IPS-11a (cell line): ENCODE results near the gene CCDC88C.

Experiments used
- H3K4me3 ChIP-seq: one replicate; pipeline ENCODE4 v1.5.1; 2013; ENCODE audit warnings: low read depth, low read length, control low read depth

The CCDC88C gene

GRCh38 chr14:91397965-91398591 lies 19.5 kb downstream of the CCDC88C start:
- no peak overlapping the region for H3K4me3 ChIP-seq

- H3K4me3 ChIP-seq = no peak overlapping the region
Observed at GRCh38 chr14:91396959-91397815, 20.4 kb downstream of the CCDC88C start.

DNA sequence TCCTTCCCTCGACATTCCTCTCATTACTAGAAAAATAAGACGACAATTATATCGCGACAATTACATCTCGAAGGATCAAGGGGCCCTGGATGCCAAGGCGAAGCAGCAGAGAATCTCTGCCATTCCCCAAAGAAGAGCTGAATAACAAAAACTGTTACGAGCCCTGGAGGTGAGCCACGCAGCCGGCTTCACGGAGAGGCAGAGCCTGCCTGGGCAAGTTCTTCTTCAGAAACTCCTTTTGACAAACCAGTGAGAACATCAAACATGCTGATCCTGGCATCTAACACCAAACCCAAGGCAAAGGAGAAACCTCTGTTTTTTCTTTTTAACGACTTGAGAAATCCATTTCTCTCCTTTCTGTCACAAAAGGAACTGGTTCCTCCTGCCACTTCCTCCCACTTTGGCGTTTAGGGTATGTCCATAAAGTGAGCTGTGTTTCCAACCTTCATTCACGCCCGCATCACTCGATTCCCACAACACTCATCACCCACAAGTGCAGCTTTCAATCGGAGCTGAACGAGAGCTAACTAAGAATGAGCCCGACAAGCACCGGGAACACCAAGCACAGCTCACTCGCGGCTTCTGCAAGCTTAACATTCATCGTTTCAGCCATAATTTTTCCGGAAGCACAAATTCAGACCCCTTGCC lies 21.5 kb downstream of the CCDC88C start:
- H3K4me3 ChIP-seq = no peak overlapping the region

GRCh38 chr14:91395466-91395865 lies 22.2 kb downstream of the CCDC88C start:
- H3K4me3 ChIP-seq = no peak overlapping the region

- no peak overlapping the region for H3K4me3 ChIP-seq
Observed at GRCh38 chr14:91394105-91395081, 23.2 kb downstream of the CCDC88C start.

DNA sequence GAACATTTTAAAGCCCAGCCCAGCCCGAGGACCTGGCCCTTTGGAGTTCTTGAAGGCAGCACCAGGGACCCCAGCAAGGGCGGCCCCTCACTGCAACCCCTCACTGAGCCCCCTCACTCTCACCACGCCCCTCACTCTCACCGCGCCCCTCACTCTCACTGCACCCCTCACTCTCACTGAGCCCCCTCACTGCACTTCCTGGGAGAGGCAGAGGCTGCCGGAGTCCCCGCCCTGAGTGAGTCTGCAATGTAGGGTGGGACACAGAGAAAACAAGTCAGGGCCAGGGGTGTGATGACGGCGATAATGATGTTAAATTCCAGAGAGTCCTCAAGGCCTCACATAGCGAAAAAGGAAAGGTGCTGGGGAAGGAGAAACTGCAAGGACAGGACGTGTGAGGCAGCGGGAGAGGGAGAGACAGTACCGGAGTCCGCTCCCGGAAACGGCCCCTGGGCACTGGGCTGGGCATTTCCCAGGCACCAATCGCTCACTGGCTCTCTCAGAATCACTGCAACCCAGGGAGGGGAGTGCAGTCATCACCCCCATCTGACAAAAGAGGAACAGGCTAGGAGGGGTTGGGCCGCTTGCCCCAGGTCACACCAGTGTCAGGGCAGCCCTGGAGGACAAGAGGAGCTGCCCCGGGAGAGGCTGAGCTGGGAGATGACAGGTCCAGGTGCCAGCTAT lies 24.9 kb downstream of the CCDC88C start:
- H3K4me3 ChIP-seq = no peak overlapping the region

DNA sequence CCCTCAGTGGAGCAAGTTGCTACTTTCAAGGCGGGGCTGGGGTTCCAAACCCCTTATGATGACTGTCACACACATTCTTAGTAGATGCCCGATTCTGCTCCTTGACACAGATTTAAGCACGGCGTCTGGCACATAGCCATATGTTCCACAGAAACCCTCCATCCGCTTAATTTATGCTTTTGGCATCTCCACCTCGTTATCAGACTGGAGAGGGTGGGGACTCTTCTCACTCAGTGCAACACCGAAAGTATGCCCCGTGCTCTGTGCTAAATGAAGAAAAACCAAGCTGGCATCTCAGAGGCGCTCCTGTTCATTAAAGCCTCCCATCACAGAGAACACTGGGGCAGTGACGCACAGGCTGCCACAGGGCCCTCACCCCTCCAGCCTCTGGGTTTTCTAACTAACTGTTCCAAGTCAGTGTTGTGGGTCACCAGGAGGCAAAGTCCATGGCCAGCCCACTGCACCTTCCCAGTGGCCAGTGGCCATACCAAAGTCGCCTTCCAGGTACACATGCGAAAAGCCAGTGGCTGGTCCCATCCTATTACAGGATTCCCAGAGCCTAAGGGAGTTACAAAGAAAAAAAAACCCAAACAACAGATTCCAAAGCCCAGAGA lies 27.3 kb downstream of the CCDC88C start:
- no peak overlapping the region for H3K4me3 ChIP-seq

DNA sequence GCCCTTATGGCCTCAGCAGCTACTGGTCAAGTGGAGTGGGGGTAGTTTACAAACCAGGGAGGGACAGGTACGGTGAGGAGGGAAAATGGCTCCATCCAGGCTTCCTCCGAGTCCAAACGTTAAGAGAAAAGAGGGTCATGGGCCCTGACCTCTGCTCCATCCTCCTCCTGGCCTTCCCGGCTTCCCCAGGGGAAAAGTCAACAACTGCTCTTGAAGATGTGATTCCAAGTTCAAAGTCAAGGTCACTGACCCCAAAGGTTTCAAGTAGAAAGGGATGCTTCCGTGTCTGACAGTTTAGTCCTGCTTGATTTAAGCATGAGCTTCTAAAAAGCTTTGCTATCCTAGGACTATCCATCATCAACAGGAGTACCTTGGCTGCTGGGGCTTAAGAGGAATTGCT lies 28.5 kb downstream of the CCDC88C start:
- H3K4me3 ChIP-seq = no peak overlapping the region

DNA sequence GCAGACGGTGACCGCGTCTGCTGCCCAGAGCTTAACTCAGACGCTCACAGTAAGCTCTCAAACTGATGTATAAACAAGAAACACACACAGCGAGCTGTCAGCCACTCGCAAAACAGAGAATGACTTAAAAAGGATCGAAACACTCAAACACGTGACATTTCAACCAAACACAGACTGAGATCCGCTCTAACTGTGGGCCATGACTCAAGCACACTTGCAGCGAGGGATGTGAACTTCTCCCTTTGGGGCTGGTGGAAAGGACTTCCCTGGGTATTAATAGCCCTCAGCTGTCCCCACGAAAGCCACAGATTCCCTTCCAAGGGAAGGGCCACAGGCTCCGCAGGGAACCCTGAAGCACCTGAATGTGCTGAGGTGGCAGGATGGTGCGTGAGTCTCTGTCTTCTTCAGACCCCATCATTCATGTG lies 29.1 kb downstream of the CCDC88C start:
- no peak overlapping the region for H3K4me3 ChIP-seq

- H3K4me3 ChIP-seq = no peak overlapping the region
Observed at GRCh38 chr14:91387951-91388381, 29.7 kb downstream of the CCDC88C start.

DNA sequence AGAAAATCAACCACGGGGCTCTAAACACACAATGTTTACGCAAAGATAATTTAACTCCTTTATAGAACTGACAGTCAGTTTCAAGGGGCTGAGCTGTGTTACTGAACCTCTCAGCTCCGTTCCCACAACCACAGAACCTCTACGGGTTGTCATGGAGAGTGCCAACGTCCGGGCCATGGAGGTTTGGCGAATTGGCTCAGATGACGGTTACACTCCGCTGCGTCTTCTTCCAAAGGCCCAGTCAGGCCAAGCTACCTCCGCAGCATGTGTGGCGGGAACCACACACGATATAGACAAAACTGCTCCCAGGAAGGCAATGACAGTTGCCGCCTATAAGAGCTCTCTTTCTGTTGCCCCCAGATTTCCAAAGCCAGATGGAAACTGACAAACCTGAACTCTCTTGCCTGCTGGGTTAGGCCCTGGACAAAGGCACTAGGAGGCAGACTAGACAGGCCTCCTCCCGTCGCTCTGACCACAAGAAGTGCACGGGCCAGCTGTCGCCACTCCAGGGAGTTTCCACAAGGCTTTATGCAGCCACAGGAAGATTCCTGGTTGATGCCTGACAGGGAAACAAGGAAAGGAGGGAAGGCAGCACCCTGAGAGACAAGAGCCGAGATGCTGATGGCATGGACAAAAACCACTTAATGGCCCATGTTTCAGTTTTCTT lies 30.3 kb downstream of the CCDC88C start:
- no peak overlapping the region for H3K4me3 ChIP-seq

DNA sequence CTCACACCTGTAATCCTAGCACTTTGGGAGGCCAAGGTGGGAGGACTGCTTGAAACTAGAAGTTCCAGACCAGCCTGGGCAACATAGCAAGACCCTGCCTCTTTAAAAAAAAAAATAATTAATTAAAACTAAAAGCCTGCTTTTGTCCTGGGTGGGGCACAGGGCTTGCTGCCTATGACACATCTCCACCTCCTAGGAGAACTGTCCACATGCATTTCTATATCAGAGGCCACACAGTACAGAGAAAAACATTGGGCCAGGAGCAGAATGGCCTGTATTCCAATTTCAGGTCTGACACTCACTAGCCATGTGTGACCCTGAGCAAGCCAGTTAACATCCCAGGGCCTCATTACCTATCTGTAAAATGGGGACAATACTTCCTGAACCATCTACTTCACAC lies 31.9 kb downstream of the CCDC88C start:
- no peak overlapping the region for H3K4me3 ChIP-seq

DNA sequence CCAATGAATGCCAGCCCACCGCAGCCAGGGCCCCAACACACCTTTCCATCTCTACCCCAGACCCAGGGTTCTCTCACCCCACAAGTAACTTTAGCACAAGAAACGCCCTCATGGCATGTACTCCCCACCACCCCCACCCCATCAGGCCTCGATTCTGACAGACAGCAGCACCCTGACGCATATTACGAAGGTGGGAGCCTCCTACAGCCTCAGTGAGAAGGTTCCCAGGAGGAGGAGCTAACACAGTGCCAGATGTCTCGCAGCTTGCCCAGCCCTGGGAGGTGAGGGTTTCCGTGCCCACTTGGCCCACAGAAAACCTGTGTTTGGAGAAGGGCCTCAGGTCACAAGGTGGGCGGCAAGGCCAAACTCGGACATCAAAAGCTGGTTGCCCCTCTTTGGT lies 32.4 kb downstream of the CCDC88C start:
- no peak overlapping the region for H3K4me3 ChIP-seq

- H3K4me3 ChIP-seq = no peak overlapping the region
Observed at GRCh38 chr14:91383439-91383838, 34.2 kb downstream of the CCDC88C start.

DNA sequence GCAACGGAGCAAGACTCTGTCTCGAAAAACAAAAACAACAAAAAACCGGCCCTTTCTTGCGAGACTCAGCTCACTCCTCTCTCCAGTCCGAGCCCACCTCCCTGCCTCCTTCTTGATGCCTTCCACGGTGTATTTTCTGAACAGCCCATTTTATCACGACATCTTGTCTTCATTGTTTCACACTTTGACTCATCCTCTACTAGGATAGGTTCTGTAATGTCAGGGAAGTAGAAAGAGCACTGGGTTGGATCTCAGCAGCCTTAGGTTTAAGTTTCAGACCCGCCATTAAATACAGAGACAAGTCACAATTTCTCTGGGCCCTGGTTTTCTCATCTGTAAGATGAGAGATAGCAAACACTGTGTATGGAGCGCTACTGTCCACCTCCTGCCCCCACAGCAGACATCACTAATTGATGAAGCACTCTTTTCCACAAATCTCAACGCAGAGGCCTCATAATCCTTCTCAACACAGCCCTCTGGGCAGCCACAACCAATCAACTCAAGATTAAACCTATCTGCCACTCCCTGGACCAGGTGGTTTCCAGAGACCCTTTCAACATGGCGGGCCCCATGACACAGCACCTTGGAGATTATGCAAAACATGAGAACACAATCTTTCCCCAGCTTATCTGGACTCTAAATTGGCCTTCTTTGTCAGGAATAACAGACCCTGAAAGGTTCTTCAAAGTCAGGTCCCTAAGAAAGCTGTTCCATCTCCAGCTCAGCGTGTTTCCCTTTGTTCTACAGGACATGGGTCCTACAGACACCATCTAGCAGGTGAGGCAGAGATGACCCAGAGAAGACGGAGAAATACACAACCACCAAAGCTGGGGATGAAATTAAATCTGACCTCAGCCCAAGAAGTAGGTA lies 35.6 kb downstream of the CCDC88C start:
- H3K4me3 ChIP-seq = no peak overlapping the region

GRCh38 chr14:91380610-91381371 lies 36.8 kb downstream of the CCDC88C start:
- H3K4me3 ChIP-seq = no peak overlapping the region

DNA sequence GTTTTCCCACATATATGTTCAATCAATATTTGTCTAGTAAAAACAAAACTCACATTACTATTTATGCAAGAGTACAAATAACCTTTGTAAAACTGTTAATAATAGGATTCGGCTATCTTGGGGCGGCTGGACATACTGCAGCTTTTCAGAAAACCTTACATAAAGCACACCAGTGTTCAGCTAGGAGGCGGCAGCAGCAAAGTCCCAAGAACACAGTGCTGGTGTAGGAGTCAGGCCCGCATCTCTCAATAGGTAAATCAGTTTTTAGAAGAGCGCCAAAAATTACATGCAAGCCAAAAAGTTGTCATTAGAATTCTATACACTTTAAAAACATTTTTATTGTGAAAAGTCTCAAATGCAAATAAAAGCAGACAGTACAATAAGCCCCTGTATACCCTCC lies 37.5 kb downstream of the CCDC88C start:
- no peak overlapping the region for H3K4me3 ChIP-seq

DNA sequence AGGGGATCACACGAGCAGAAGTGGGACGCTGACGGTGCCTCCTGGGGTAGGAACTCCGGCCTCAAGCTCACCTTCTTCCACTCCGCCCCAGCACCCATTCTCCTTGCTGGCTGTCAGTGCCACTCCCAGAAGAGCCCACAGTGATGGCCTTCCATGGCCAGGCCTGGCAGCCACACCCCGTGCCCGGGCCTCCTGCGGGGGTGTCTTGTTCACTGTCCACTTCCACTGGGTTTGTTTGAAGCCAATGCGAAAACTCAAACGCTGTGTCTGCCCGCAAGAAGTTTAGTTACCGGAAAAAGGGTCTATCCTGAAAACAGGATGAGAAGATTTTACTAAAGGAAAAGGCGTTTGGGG lies 38.1 kb downstream of the CCDC88C start:
- H3K4me3 ChIP-seq = no peak overlapping the region
